ENCODE measurements around the gene CSRNP3. TPM values are rescaled to one million over a fixed set of nuclear protein-coding genes. Genes with fewer than 3 reads are reported as not detected.

The CSRNP3 gene
- polyA plus RNA-seq, 1 donor (not counting 4 experiments of a cell fraction or from before 2014, with no cell fraction given) = 0.87 TPM

DNA sequence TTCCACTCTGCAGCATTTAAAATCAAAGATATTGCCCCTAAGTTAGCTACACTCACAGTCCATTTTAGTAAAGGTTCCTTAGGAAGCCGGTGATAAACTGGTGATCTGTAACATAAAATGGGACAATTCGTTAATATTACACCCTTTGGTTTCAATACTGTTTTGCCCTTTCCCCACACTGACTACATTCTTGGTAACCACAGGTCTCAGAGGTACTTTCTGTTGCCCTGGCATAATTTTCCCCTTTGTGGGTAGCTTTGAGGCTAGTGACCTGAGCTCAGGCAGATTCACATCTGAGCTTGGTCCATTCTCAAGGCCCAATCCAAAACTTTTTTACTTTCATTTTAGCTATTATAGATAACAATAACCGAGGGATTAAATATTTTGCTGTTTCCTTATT lies 32.9 kb upstream of the CSRNP3 start:
- Histone ChIP-seq H3K9ac (ENCODE audit: control insufficient read depth, extremely low read depth, insufficient read depth, low read length) (no peak overlapping the region), H3K27ac (ENCODE audit: control insufficient read depth, insufficient read depth, low read length) (no peak overlapping the region), H2AFZ (ENCODE audit: control insufficient read depth, low read length) (no peak overlapping the region), H4K20me1 (ENCODE audit: control insufficient read depth, extremely low read depth, insufficient read depth, low read length) (no peaks in the 10 kb centered on the region), H3K4me2 (ENCODE audit: control insufficient read depth, extremely low read depth, insufficient read depth, low read depth, low read length) (no peak overlapping the region), H3K4me3 (ENCODE audit: control insufficient read depth in 2 of 3, extremely low read depth in 1 of 3, insufficient read depth in 2 of 3, low read depth in 1 of 3, low read length in 3 of 3) (no peak overlapping the region), H3K36me3 (ENCODE audit: control insufficient read depth in 2 of 2, extremely low read depth in 1 of 2, insufficient read depth in 2 of 2, low read length in 2 of 2) (no peaks in the 10 kb centered on the region), H3K4me1 (ENCODE audit: control insufficient read depth, extremely low read depth, insufficient read depth, low read length) (no peaks in the 10 kb centered on the region), H3K9me1 (ENCODE audit: control insufficient read depth, extremely low read depth, insufficient read depth, low read length) (no peaks in the 10 kb centered on the region), H3K27me3 (ENCODE audit: control insufficient read depth, extremely low read depth, insufficient read depth, low read length) (no peaks in the 10 kb centered on the region), H3K79me2 (ENCODE audit: control insufficient read depth, insufficient read depth, low read length) (no peaks in the 10 kb centered on the region), H3K9me3 (ENCODE audit: control insufficient read depth, low read depth, low read length) (no peaks in the 10 kb centered on the region)
- dilution Hi-C loops (cut with MboI; ENCODE audit: extremely low pct_ligation_motif_present, low sequenced_read_pairs) = no loop called here
- no peak for TF ChIP-seq EZH2 (IDR thresholded peaks at IDR 0.05; ENCODE audit: low read length)
- no peak for TF ChIP-seq CTCF (optimal IDR thresholded peaks at IDR 0.05 in 1 of 3, IDR thresholded peaks at IDR 0.05 in 1 of 3, conservative IDR thresholded peaks at IDR 0.05 in 1 of 3; ENCODE audit: extremely low read depth in 1 of 3, insufficient read depth in 2 of 3, low read length in 3 of 3)
- FAIRE-seq = no peak
- DNase-seq (ENCODE audit: low read depth, low spot score) = no peak

- Histone ChIP-seq H3K27ac (ENCODE audit: control insufficient read depth, insufficient read depth, low read length) (no peak overlapping the region), H3K27me3 (ENCODE audit: control insufficient read depth, extremely low read depth, insufficient read depth, low read length) (no peaks in the 10 kb centered on the region), H4K20me1 (ENCODE audit: control insufficient read depth, extremely low read depth, insufficient read depth, low read length) (no peaks in the 10 kb centered on the region), H3K4me3 (ENCODE audit: control insufficient read depth in 2 of 3, extremely low read depth in 1 of 3, insufficient read depth in 2 of 3, low read depth in 1 of 3, low read length in 3 of 3) (no peak overlapping the region), H3K79me2 (ENCODE audit: control insufficient read depth, insufficient read depth, low read length) (no peaks in the 10 kb centered on the region), H3K9ac (ENCODE audit: control insufficient read depth, extremely low read depth, insufficient read depth, low read length) (no peak overlapping the region), H3K9me3 (ENCODE audit: control insufficient read depth, low read depth, low read length) (no peaks in the 10 kb centered on the region), H3K4me1 (ENCODE audit: control insufficient read depth, extremely low read depth, insufficient read depth, low read length) (no peaks in the 10 kb centered on the region), H3K4me2 (ENCODE audit: control insufficient read depth, extremely low read depth, insufficient read depth, low read depth, low read length) (no peak overlapping the region), H3K9me1 (ENCODE audit: control insufficient read depth, extremely low read depth, insufficient read depth, low read length) (no peaks in the 10 kb centered on the region), H2AFZ (ENCODE audit: control insufficient read depth, low read length) (no peak overlapping the region), H3K36me3 (ENCODE audit: control insufficient read depth in 2 of 2, extremely low read depth in 1 of 2, insufficient read depth in 2 of 2, low read length in 2 of 2) (no peaks in the 10 kb centered on the region)
- dilution Hi-C loops (cut with MboI; ENCODE audit: extremely low pct_ligation_motif_present, low sequenced_read_pairs) = no loop called here
- no peak for TF ChIP-seq EZH2 (IDR thresholded peaks at IDR 0.05; ENCODE audit: low read length)
- no peak for TF ChIP-seq CTCF (optimal IDR thresholded peaks at IDR 0.05 in 1 of 3, IDR thresholded peaks at IDR 0.05 in 1 of 3, conservative IDR thresholded peaks at IDR 0.05 in 1 of 3; ENCODE audit: extremely low read depth in 1 of 3, insufficient read depth in 2 of 3, low read length in 3 of 3)
- DNase-seq (ENCODE audit: low read depth, low spot score) (no peak), FAIRE-seq (no peak)
Measured at GRCh38 chr2:165440367-165440766, 29.1 kb upstream of the CSRNP3 start.
